Uterus (tissue), 2 donors: ENCODE measurements around the gene GJA4.

Source experiments
- POLR2A ChIP-seq, 2 donors: fragments of 450-650 bp; IDR thresholded peaks; one replicate each; pipeline ENCODE4 v1.6.1; 2016; ENCODE audit warnings: antibody characterized with exemption in 2 of 2, mild to moderate bottlenecking in 1 of 2, moderate library complexity in 1 of 2
- TF ChIP-seq, protein P1 (sequence below), 4 experiments: fragments of 200-600 bp in 2 of 4; fragments of 450-650 bp in 2 of 4; sonication (generic) in 2 of 4; IDR thresholded peaks; one replicate each; pipeline ENCODE4 v1.5.1; 2016 to 2019; ENCODE audit warnings: antibody characterized with exemption in 4 of 4, mild to moderate bottlenecking in 2 of 4, moderate library complexity in 1 of 4

DNA sequence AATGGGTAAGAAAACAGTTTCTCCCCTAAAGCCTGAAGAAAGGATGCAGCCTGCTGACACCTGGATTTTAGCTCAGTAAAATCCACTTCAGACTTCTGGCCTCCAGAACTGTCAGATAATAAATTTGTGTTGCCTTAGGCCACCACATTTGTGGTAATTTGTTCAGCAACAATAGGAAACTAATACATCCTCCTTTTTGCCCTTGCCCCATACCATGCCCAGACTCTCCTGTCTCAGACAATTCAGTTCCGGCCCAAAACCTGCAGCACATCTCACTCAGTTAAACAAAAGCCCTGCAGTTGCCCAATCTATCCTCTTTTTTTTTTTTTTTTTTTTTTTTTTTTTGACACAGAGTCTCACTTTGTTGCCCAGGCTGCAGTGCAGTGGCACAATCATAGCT, 40.9 kb downstream of the GJA4 start:
- TF ChIP-seq, protein P1, sequence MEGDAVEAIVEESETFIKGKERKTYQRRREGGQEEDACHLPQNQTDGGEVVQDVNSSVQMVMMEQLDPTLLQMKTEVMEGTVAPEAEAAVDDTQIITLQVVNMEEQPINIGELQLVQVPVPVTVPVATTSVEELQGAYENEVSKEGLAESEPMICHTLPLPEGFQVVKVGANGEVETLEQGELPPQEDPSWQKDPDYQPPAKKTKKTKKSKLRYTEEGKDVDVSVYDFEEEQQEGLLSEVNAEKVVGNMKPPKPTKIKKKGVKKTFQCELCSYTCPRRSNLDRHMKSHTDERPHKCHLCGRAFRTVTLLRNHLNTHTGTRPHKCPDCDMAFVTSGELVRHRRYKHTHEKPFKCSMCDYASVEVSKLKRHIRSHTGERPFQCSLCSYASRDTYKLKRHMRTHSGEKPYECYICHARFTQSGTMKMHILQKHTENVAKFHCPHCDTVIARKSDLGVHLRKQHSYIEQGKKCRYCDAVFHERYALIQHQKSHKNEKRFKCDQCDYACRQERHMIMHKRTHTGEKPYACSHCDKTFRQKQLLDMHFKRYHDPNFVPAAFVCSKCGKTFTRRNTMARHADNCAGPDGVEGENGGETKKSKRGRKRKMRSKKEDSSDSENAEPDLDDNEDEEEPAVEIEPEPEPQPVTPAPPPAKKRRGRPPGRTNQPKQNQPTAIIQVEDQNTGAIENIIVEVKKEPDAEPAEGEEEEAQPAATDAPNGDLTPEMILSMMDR (IDR thresholded peaks at IDR 0.05) = no peak
- no peak for TF ChIP-seq POLR2A (IDR thresholded peaks at IDR 0.05)
